Cardiac fibroblast (primary cell): ENCODE data around the gene LRRC23.
"Not testable (repeated sequence)": the region's sequence is repeated elsewhere in the genome, so short reads cannot be mapped to it uniquely, and the experiment has no call there.

Experiments
- DNase-seq, 2 donors: peaks; one replicate each; pipeline versions ENCODE4 v3.0.0 to v3.0.0-alpha.2; 2010; ENCODE audit warnings: low read depth in 2 of 2
- H3K4me3 ChIP-seq, 2 donors: replicated peaks in 1 of 2; 1 replicate in 1 of 2; 2 replicates in 1 of 2; pipeline ENCODE4 v1.5.1; 2011; ENCODE audit warnings: low read depth in 2 of 2, low read length in 2 of 2, mild to moderate bottlenecking in 2 of 2, moderate library complexity in 1 of 2
- CTCF ChIP-seq: IDR thresholded peaks from one replicate; pipeline ENCODE4 v1.5.1; 2011; ENCODE audit warnings: low read depth, mild to moderate bottlenecking, low read length, inconsistent platforms

The LRRC23 gene

GRCh38 chr12:6863033-6863432 lies 41.6 kb upstream of the LRRC23 start:
- H3K4me3 ChIP-seq = no peak overlapping the region
- no peak for DNase-seq
- no peak for TF ChIP-seq CTCF

- no peak for DNase-seq
- no peak overlapping the region for H3K4me3 ChIP-seq
- TF ChIP-seq CTCF = no peak
Observed at GRCh38 chr12:6863586-6864321, 40.9 kb upstream of the LRRC23 start.

- not testable (repeated sequence) for DNase-seq, H3K4me3 ChIP-seq
Observed at GRCh38 chr12:6865307-6865706, 39.3 kb upstream of the LRRC23 start.

- DNase-seq = no peak
- H3K4me3 ChIP-seq = peak overlapping the region in 1 of 2 donors; percentile 98
- TF ChIP-seq CTCF = no peak
Observed at GRCh38 chr12:6866163-6866919, 38.3 kb upstream of the LRRC23 start.

GRCh38 chr12:6866920-6867412 lies 37.7 kb upstream of the LRRC23 start:
- TF ChIP-seq CTCF = no peak
- H3K4me3 ChIP-seq = peak overlapping the region; percentile 53 to 98
- no peak for DNase-seq

- H3K4me3 ChIP-seq = peak within 1 kb of the TSS; percentile 78 to 98
- no peak for TF ChIP-seq CTCF
- peak; percentile 83 to 89 for DNase-seq
Observed at GRCh38 chr12:6867413-6868210, 37.0 kb upstream of the LRRC23 start, which contains the start of gene TPI1. TSS of gene TPI1 (plus strand) at chr12:6867531. CDS start at chr12:6867567, 36 bp downstream.
